ENCODE data around the gene DYNLL2. TPM values are rescaled to one million over a fixed set of nuclear protein-coding genes. Genes with fewer than 3 reads are reported as not detected.

The DYNLL2 gene
- total RNA-seq, 1 experiment from 2014 or later, result 38.7 TPM

DNA sequence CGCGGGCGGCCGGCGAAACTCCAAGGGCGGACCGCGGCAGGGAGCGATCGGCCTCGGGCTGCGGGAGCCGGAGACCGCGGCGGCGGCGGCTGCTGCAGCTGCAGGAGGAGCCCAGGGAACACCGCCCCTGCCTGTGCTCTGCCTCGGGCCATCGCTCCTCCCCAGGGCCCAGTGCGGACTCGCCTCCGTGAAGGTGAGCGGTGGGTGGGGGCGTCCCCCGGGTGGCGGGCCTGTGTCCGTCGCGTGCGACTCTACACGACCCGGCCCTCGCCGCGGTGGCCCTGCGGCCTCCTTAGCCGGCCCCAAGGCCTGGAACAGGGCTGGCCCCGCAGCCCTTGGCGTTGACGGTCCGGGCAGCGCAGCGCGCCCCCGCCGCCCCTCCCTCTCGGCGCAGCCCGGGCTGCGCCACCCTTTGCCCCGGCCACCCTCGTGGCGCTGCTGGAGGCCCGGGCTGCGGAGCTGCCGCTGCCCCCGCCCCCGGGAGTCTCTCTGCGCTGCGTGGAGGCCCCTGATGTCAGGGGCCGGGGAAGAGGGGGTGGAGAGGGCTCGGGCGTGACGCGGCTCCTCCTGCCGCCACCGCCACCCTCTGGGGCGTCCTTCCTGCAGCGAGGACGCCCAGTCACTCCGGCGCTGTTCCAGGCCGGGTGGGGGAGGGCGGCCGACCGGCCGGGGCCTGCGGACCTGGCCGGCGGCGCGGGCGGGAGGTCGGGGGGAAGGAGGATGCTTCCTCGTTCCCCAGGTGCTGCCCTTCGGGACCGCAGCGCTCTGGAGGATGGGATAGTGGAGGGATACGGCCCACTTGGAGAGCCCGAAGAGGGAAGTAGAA, 485 bp downstream of the DYNLL2 start:
- Histone ChIP-seq H3K23me2 (ENCODE audit: insufficient read length, low read depth, low read length, poor library complexity, severe bottlenecking) (peaks cover 3% of the 10 kb centered on the region), H2BK120ac (ENCODE audit: low read depth, low read length, poor library complexity, severe bottlenecking) (no peak overlapping the region), H2AK5ac (ENCODE audit: insufficient read length, low read length) (no peak overlapping the region), H2AFZ (ENCODE audit: low read length) (no peak overlapping the region), H3K14ac (ENCODE audit: insufficient read depth, low read length) (peak overlapping the region; percentile 91), H3K18ac (ENCODE audit: insufficient read length, low read depth, low read length) (peak overlapping the region; percentile 80), H4K91ac (ENCODE audit: insufficient read length, low read depth, low read length) (no peak overlapping the region), H2BK12ac (ENCODE audit: insufficient read length, low read depth, low read length) (no peak overlapping the region), H3K27ac (ENCODE audit: insufficient read length, low read depth, low read length) (no peak overlapping the region), H2BK20ac (ENCODE audit: low read depth, low read length, poor library complexity, severe bottlenecking) (no peak overlapping the region), H3K4me2 (ENCODE audit: insufficient read depth, insufficient read length, low read length) (peak overlapping the region; percentile 64), H2BK15ac (ENCODE audit: low read depth, low read length) (no peak overlapping the region), H4K8ac (replicated peaks; ENCODE audit: insufficient read length, low read depth, low read length) (no peak overlapping the region), H3K27me3 (ENCODE audit: insufficient read depth, low read length) (no peaks in the 10 kb centered on the region), H4K20me1 (ENCODE audit: control insufficient read depth, insufficient read depth, insufficient read length) (peaks cover 3% of the 10 kb centered on the region), H3K9me3 (ENCODE audit: control insufficient read depth, low read depth, low read length) (no peaks in the 10 kb centered on the region), H3K9ac (ENCODE audit: extremely low read depth, insufficient read length, low read length) (peak overlapping the region; percentile 64), H4K5ac (ENCODE audit: insufficient read length, low read depth, low read length) (no peak overlapping the region), H3T11ph (ENCODE audit: low read length) (no peak overlapping the region), H3K79me1 (ENCODE audit: insufficient read depth, low read depth, low read length, poor library complexity, severe bottlenecking) (peaks cover 3% of the 10 kb centered on the region), H2BK5ac (ENCODE audit: insufficient read length, low read length) (no peak overlapping the region), H3K4ac (ENCODE audit: low read depth, low read length) (no peak overlapping the region), H3K4me1 (ENCODE audit: insufficient read depth, low read length) (peaks cover 3% of the 10 kb centered on the region; the same call in 1 of the 2 replicates), H3K79me2 (ENCODE audit: insufficient read depth, low read length) (peaks cover 34% of the 10 kb centered on the region; the same call in 1 of the 2 replicates), H3K56ac (ENCODE audit: insufficient read length, low read depth, low read length) (no peak overlapping the region), H3K23ac (ENCODE audit: insufficient read length, low read depth, low read length) (no peak overlapping the region)
- Mint-ChIP-seq H3K27me3 (ENCODE audit: low read depth) (peaks cover 10% of the 10 kb centered on the region), H3K4me1 (peaks cover 41 to 45% of the 10 kb centered on the region in 2 experiments), H3K36me3 (ENCODE audit: insufficient read depth in 1 of 3, low read depth in 3 of 3) (peaks cover 18 to 41% (median 34%) of the 10 kb centered on the region in 3 experiments; a peak in 6 of 7 replicates), H3K27ac (peak overlapping the region in 2 of 3 experiments; percentile 20 to 71; a peak in 1 of 7 replicates), H3K9me3 (no peaks in the 10 kb centered on the region; a peak in 1 of 5 replicates), H3K4me3 (peak overlapping the region; percentile 87 to 94)
- DNase-seq, result peak; percentile 33
- WGBS (ENCODE audit: extremely low coverage, insufficient read length, low lambda C conversion rate), result no CpG with 5 or more reads among the region's 92 CpGs
- TF ChIP-seq, protein P1, sequence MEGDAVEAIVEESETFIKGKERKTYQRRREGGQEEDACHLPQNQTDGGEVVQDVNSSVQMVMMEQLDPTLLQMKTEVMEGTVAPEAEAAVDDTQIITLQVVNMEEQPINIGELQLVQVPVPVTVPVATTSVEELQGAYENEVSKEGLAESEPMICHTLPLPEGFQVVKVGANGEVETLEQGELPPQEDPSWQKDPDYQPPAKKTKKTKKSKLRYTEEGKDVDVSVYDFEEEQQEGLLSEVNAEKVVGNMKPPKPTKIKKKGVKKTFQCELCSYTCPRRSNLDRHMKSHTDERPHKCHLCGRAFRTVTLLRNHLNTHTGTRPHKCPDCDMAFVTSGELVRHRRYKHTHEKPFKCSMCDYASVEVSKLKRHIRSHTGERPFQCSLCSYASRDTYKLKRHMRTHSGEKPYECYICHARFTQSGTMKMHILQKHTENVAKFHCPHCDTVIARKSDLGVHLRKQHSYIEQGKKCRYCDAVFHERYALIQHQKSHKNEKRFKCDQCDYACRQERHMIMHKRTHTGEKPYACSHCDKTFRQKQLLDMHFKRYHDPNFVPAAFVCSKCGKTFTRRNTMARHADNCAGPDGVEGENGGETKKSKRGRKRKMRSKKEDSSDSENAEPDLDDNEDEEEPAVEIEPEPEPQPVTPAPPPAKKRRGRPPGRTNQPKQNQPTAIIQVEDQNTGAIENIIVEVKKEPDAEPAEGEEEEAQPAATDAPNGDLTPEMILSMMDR (conservative IDR thresholded peaks at IDR 0.05), result no peak

All from H9 (cell line).